DND-41 (cell line): ENCODE results near the gene SLF2.

Source experiments
- CTCF ChIP-seq: IDR thresholded peaks from 2 replicates; pipeline ENCODE4 v1.5.1; 2012; ENCODE audit warnings: borderline replicate concordance, low read length, moderate library complexity, mild to moderate bottlenecking; ENCODE audit not compliant: poor library complexity, severe bottlenecking; ENCODE audit errors: extremely low read depth
- EZH2 ChIP-seq: IDR thresholded peaks from 3 replicates; pipeline ENCODE4 v1.6.1; 2012; ENCODE audit warnings: borderline replicate concordance, low read depth, mild to moderate bottlenecking, moderate library complexity, low read length, inconsistent platforms; ENCODE audit not compliant: severe bottlenecking

GRCh38 chr10:100980311-100980710, 67.5 kb downstream of the SLF2 start:
- no peak for TF ChIP-seq CTCF
- no peak for TF ChIP-seq EZH2
